Measurements from ENCODE around the gene STK39.

Gene STK39

GRCh38 chr2:168231609-168232241 lies 15.7 kb downstream of the STK39 start:
- no peak for TF ChIP-seq ZNF274 (IDR thresholded peaks at IDR 0.05; ENCODE audit: low read depth, low read length)
- H3K4me3 ChIP-seq (ENCODE audit: low read length) = no peak overlapping the region

- no peak for TF ChIP-seq ZNF274 (IDR thresholded peaks at IDR 0.05; ENCODE audit: low read depth, low read length)
- H3K4me3 ChIP-seq (ENCODE audit: low read length) = no peak overlapping the region
These were observed 17.0 kb downstream of the STK39 start for GRCh38 chr2:168230389-168230788.

- no peak for TF ChIP-seq ZNF274 (IDR thresholded peaks at IDR 0.05; ENCODE audit: low read depth, low read length)
- H3K4me3 ChIP-seq (ENCODE audit: low read length) = no peak overlapping the region
These were observed 23.0 kb downstream of the STK39 start for GRCh38 chr2:168224346-168224745.

GRCh38 chr2:168222088-168222487 lies 25.3 kb downstream of the STK39 start:
- no peak overlapping the region for H3K4me3 ChIP-seq (ENCODE audit: low read length)
- no peak for TF ChIP-seq ZNF274 (IDR thresholded peaks at IDR 0.05; ENCODE audit: low read depth, low read length)

- H3K4me3 ChIP-seq (ENCODE audit: low read length) = no peak overlapping the region
- no peak for TF ChIP-seq ZNF274 (IDR thresholded peaks at IDR 0.05; ENCODE audit: low read depth, low read length)
These were observed 26.2 kb downstream of the STK39 start for GRCh38 chr2:168220965-168221819.

GRCh38 chr2:168217920-168218319 lies 29.5 kb downstream of the STK39 start:
- no peak overlapping the region for H3K4me3 ChIP-seq (ENCODE audit: low read length)
- TF ChIP-seq ZNF274 (IDR thresholded peaks at IDR 0.05; ENCODE audit: low read depth, low read length) = no peak

GRCh38 chr2:168216351-168217005 lies 30.9 kb downstream of the STK39 start:
- no peak for TF ChIP-seq ZNF274 (IDR thresholded peaks at IDR 0.05; ENCODE audit: low read depth, low read length)
- H3K4me3 ChIP-seq (ENCODE audit: low read length) = no peak overlapping the region

- H3K4me3 ChIP-seq (ENCODE audit: low read length) = no peak overlapping the region
- no peak for TF ChIP-seq ZNF274 (IDR thresholded peaks at IDR 0.05; ENCODE audit: low read depth, low read length)
These were observed 31.6 kb downstream of the STK39 start for GRCh38 chr2:168215813-168216212.

- no peak overlapping the region for H3K4me3 ChIP-seq (ENCODE audit: low read length)
- TF ChIP-seq ZNF274 (IDR thresholded peaks at IDR 0.05; ENCODE audit: low read depth, low read length) = no peak
These were observed 34.5 kb downstream of the STK39 start for GRCh38 chr2:168212866-168213265.

GRCh38 chr2:168212167-168212566 lies 35.2 kb downstream of the STK39 start:
- no peak for TF ChIP-seq ZNF274 (IDR thresholded peaks at IDR 0.05; ENCODE audit: low read depth, low read length)
- H3K4me3 ChIP-seq (ENCODE audit: low read length) = no peak overlapping the region

GRCh38 chr2:168211664-168212163 lies 35.7 kb downstream of the STK39 start:
- TF ChIP-seq ZNF274 (IDR thresholded peaks at IDR 0.05; ENCODE audit: low read depth, low read length) = no peak
- no peak overlapping the region for H3K4me3 ChIP-seq (ENCODE audit: low read length)

GRCh38 chr2:168210895-168211570 lies 36.4 kb downstream of the STK39 start:
- TF ChIP-seq ZNF274 (IDR thresholded peaks at IDR 0.05; ENCODE audit: low read depth, low read length) = no peak
- no peak overlapping the region for H3K4me3 ChIP-seq (ENCODE audit: low read length)

- TF ChIP-seq ZNF274 (IDR thresholded peaks at IDR 0.05; ENCODE audit: low read depth, low read length) = no peak
- H3K4me3 ChIP-seq (ENCODE audit: low read length) = no peak overlapping the region
These were observed 37.0 kb downstream of the STK39 start for GRCh38 chr2:168210216-168210894.
